GM19397 (cell line): ENCODE measurements around the gene NFATC1.

Source experiments
- ATAC-seq: cut with Tn5 transposase; IDR thresholded peaks from one replicate; pipeline ENCODE4 v1.9.1; 2021; ENCODE audit warnings: mild to moderate bottlenecking, moderate library complexity; ENCODE audit not compliant: unreplicated experiment

The NFATC1 gene

GRCh38 chr18:79567481-79568147 is 171.9 kb downstream of the NFATC1 start:
- no peak for ATAC-seq

GRCh38 chr18:79568543-79569205 is 172.9 kb downstream of the NFATC1 start:
- no peak for ATAC-seq

DNA sequence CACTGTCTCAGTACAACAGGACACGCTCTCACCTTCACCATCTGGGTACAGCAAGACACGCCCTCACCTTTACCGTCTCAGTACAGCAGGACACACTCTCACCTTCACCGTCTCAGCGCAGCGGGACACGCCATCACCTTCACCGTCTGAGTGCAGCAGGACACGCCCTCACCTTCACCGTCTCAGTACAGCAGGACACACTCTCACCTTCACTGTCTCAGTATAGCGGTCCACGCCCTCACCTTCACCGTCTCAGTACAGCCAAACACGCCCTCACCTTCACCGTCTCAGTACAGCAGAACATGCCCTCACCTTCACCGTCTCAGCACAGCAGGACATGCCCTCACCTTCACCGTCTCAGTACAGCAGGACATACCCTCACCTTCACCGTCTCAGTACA is 174.0 kb downstream of the NFATC1 start:
- no peak for ATAC-seq

DNA sequence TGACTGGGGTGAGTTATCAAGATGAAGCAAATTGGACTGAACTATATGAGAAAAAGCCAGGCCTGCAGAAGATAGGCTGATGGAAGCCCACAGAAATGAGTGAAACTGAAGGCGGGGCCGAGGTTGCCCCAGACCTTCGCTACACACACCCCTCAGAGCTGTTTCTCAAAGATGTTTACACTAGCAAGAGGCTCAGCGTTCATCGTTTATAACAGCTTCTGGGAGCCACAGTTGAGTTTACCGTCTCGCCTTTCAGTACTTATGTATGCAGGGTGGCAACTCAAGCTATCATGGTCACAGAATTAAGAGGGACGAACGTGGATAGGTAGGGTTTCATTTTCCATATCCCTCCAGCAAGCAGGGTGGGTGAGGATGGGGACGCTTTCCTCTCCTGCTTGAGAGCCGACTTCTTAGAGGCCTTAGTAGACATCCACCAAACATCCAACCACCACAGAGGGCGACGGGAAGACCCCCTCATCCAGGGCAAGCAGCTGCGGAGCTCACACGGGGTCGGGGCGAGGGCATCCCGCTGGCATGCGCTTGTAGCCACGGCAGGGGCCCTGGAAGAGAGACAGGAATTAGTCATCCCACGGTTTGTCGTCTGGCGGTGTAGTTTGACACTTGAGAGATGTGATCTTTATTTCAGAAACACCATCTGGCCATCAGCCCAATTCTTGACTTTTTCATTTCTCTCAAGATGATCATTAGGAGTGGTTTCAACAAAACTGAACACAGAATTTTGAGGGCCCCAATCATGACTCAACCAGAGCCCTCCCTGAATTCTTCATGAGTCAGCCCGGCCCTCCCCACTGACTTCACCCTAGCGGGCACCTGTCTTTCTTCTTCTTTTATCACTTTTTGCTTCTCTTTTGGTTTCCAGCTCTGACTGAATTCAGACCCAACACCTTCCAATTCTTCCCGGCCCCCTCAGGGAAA is 174.8 kb downstream of the NFATC1 start:
- no peak for ATAC-seq

GRCh38 chr18:79571211-79572092 is 175.7 kb downstream of the NFATC1 start:
- ATAC-seq = no peak

GRCh38 chr18:79572093-79572780 is 176.5 kb downstream of the NFATC1 start:
- no peak for ATAC-seq

GRCh38 chr18:79572848-79573451 is 177.2 kb downstream of the NFATC1 start:
- no peak for ATAC-seq

DNA sequence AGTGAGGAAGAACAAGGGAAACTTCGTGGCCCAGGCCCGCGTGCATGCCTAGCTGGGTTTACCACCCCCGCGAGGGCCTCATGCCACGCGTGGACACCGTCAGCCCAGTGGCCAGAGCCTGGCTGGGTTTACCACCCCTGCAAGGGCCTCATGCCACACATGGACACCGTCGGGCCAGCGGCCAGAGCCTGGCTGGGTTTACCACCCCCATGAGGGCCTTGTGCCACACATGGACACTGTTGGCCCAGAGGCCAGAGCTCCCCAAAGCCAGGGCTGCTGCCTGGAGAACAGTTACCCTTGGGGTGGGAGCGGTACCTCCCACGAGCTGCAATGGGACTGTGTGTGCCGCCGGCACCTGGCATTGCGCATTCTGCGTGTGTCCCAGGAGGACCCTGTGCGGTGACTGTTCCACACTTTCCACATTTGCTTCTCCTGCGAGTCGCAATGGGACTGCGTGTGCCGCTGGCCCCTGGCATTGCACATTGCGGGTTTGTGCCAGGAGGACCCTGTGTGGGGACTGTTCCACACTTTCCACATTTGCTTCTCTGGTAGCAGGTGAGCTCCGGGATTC is 178.3 kb downstream of the NFATC1 start:
- no peak for ATAC-seq

DNA sequence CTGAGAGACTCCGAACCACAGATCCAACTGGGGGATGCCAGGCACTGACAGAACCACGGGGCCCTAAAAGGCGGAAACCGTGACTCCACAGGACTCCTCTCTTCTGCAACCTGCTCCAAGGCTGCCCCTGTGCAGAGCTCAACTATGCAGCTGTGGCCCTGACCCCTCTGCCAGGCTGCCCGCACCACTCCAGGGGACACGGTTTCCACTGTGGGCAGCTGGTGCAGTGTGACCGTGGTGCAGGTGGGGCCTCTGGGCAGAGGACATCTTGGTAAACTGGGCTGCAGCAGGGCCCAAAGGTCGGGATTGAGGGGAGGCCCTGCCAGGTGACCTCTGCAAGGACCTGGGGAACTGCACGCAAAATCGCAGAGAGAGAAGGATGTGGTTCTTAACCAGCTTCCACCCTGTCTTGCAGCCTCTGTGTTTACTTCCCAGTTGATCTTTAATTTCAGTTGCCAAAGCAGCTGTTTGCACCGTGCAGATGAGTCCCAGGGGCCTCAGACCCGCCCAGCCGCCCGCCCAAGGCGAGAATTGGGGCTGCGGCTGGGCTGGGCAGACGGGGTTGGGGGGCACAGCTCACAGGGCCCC is 179.3 kb downstream of the NFATC1 start:
- no peak for ATAC-seq

DNA sequence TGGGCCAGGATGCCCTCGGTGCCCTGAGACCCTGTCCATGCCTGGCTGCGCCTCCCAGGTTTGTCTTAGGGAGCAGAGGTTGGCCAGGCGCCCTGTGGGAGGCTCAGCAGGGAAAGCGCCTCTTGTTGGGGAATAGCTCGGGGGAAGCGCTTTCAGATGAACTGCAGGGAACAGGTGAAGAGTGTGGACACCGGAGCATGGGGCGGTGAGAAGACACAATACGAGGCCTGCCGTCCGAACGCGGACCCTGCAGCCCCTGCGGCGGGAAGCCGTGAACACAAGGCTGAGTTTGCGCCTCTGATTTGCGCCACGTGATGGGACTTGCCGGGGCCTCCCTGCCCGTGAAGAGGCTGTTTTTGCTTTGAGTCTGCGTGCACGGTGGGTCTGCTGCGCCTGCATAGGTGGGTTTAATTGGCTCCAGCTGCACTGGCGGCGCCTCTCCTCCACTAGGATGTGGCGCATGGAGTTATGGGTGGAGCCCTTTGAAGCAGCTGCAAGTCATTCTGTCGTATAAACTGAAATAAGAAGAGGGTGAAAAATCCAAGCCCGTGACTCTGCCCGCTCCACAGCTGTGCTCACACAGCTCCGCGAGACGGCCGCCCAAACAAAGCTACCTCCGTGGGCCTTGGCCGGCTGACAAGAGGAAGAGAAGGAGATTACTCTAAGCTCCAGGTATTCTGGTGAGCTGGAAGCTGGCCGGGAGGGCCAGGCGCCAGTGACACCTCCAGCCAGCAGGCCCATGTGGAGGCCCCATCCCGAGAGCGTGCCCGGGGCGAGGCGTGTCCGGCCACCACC is 180.4 kb downstream of the NFATC1 start:
- no peak for ATAC-seq

DNA sequence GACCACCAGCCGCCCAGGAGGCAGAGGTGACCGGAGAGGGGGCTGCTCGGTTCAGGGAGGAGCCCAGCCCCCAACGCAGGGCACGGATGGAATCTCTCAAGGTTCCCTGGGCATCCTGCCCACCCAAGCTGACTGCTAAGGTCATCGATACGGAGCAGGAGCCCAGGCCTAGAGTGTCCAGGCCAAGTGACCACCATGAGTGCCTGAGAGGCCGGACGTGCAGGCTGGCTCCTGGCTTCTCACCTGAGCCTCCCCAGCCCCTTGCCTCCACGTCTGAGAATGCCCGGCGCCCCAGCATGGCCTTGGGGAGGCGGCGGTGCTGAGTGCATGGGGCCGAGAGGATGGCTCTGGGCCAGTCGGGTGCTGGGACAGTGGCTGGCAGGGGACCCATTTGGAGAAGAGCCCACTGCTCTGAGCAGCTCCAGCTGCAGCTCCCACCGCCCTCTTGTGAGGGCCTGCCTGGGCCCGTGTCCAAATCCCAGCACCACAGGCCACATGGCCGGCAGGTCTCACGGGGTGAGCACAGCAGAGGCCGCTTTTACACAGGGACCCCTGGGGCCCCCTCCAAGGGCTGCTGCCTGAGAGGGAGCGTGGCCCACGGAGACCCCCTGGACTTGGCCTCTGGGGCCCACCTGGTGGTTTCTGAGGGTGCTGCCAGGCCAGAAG is 181.1 kb downstream of the NFATC1 start:
- ATAC-seq = no peak

DNA sequence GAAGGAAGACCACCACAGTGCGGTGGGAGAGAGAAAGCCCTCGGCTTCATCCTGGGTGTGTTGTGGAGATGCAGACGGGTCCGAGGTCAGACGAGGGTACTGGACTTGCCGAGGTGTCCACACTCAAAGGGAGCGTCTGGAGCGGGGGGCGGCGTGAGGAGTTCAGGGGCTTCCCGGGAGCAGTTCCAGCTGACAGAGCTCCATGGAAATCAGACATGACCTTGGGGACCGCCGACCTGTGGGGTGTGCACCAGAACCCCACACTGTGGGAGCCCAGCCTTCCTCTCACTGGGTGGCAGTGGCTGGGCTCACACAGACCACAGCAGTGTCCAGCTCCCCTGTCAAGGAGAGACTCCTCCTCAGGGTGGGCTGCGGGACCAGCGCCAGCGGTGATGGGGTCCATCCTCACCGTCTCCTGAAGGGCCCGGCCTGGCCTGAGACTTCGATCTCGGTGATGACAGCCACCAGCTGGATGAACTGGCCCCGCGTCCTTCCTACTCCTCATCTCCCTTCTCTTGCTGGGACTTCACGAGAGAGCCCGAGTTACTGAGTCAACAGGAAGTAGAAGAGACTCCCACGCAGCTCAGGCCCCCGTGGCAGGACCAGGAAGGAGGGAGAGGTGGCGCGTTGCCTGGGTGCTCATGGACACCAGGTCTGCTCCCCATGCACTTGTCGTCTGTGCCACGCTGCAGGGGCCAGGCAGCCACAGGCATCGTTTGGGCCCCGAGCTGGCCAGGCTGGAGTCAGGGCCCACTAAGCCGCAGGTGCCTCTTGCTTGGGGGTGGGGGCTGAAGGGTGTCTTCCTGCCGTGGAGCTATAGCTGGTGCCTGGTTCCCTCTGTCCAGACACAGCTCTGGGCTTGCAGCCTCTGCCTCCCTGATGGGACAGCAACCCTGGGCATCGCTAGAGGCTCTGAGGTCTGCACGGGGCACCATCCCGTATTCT is 182.0 kb downstream of the NFATC1 start:
- no peak for ATAC-seq

GRCh38 chr18:79578396-79579260 is 182.9 kb downstream of the NFATC1 start:
- ATAC-seq = no peak
